H1 (cell line): ENCODE measurements around the gene CPED1. TPM values are rescaled to one million over a fixed set of nuclear protein-coding genes. Genes with fewer than 3 reads are reported as not detected.

Experiments used
- CTCF ChIA-PET: fragments of 300-600 bp; sonication (Branson Sonifier 250); formaldehyde crosslinking; loops from one replicate; lab custom pipeline; 2021; ENCODE audit not compliant: partially characterized antibody; lab: Charles Lee
- POLR2A ChIA-PET: fragments of 300-600 bp; sonication (Branson Sonifier 250); formaldehyde crosslinking; loops from one replicate; lab custom pipeline; 2021; ENCODE audit warnings: inconsistent platforms; ENCODE audit not compliant: partially characterized antibody; lab: Charles Lee
- DNase-seq, 2 experiments: peaks; one replicate each; pipeline versions ENCODE4 v3.0.0 to v3.0.0-alpha.2; 2010 to 2022; ENCODE audit warnings: low spot score in 2 of 2, low read depth in 1 of 2, mixed read lengths in 1 of 2
- FAIRE-seq: peaks from 2 replicates; lab custom pipeline; 2011; peaks lifted over from hg19 to GRCh38; lab: Jason Lieb, UNC
- H2AFZ ChIP-seq: 2 replicates; pipeline ENCODE4 v1.8.1; 2012; ENCODE audit warnings: low read length, inconsistent platforms
- H2AK5ac ChIP-seq: 2 replicates; pipeline ENCODE4 v1.6.1; 2013; ENCODE audit warnings: low read depth, low read length
- H2BK120ac ChIP-seq: replicated peaks from 2 replicates; pipeline ENCODE3; 2013; ENCODE audit warnings: low read depth, low read length, inconsistent platforms
- H2BK12ac ChIP-seq: 2 replicates; pipeline ENCODE4 v1.6.1; 2013; ENCODE audit warnings: low read depth, low read length
- H2BK15ac ChIP-seq: 2 replicates; pipeline ENCODE4 v1.6.1; 2013; ENCODE audit warnings: low read length
- H2BK20ac ChIP-seq: 2 replicates; pipeline ENCODE4 v1.6.1; 2013; ENCODE audit warnings: low read length
- H2BK5ac ChIP-seq: 2 replicates; pipeline ENCODE4 v1.6.1; 2013; ENCODE audit warnings: low read depth, low read length
- H3K14ac ChIP-seq: 2 replicates; pipeline ENCODE4 v1.6.1; 2013; ENCODE audit warnings: inconsistent platforms; ENCODE audit not compliant: insufficient read length
- H3K18ac ChIP-seq: 2 replicates; pipeline ENCODE4 v1.6.1; 2013; ENCODE audit warnings: low read length; ENCODE audit errors: extremely low read depth
- H3K23ac ChIP-seq: 2 replicates; pipeline ENCODE4 v1.6.1; 2013; ENCODE audit warnings: inconsistent platforms; ENCODE audit not compliant: insufficient read length
- H3K23me2 ChIP-seq: 2 replicates; pipeline ENCODE4 v1.6.1; 2013; ENCODE audit warnings: low read depth, low read length
- H3K27ac ChIP-seq: 2 replicates; pipeline ENCODE4 v1.6.1; 2011; ENCODE audit warnings: low read depth, low read length, inconsistent platforms
- H3K27me3 ChIP-seq, 4 experiments: replicated peaks in 1 of 4; 1 replicate in 1 of 4; 2 replicates in 3 of 4; pipeline versions ENCODE4 v1.6.1 to v1.8.1; 2011 to 2013; ENCODE audit warnings: low read length in 3 of 4, mild to moderate bottlenecking in 3 of 4, inconsistent platforms in 2 of 4, mixed read lengths in 2 of 4, moderate library complexity in 1 of 4; ENCODE audit not compliant: control insufficient read depth in 3 of 4, insufficient read depth in 3 of 4; ENCODE audit errors: extremely low read depth in 1 of 4
- H3K36me3 ChIP-seq, 4 experiments: 2 replicates each; pipeline versions ENCODE4 v1.6.1 to v1.8.1; 2011 to 2013; ENCODE audit warnings: mild to moderate bottlenecking in 4 of 4, low read length in 3 of 4, moderate library complexity in 2 of 4, control low read depth in 1 of 4, inconsistent platforms in 1 of 4; ENCODE audit not compliant: insufficient read depth in 4 of 4, control insufficient read depth in 2 of 4
- H3K4ac ChIP-seq: replicated peaks from 2 replicates; pipeline ENCODE3; 2013; ENCODE audit warnings: low read length, low read depth, mixed read lengths, inconsistent platforms; ENCODE audit not compliant: insufficient read length
- H3K4me1 ChIP-seq, 4 experiments: replicated peaks in 1 of 4; 1 replicate in 1 of 4; 2 replicates in 3 of 4; pipeline versions ENCODE4 v1.6.1 to v1.8.1; 2011 to 2013; ENCODE audit warnings: low read length in 3 of 4, inconsistent platforms in 2 of 4, mixed read lengths in 1 of 4; ENCODE audit not compliant: insufficient read depth in 4 of 4, control insufficient read depth in 3 of 4
- H3K4me2 ChIP-seq, 2 experiments: 2 replicates each; pipeline versions ENCODE4 v1.6.1 to v1.8.1; 2011 to 2013; ENCODE audit warnings: low read depth in 2 of 2, low read length in 2 of 2, control low read depth in 1 of 2, inconsistent platforms in 1 of 2, mild to moderate bottlenecking in 1 of 2; ENCODE audit not compliant: insufficient read depth in 1 of 2
- H3K4me3 ChIP-seq, 4 experiments: fragments of 200-600, 300-600 bp in 1 of 4; sonication (generic), shearing (Covaris generic), sonication (Bioruptor Twin) in 1 of 4; 2 replicates each; pipeline versions ENCODE4 v1.5.1 to v1.8.1; 2011 to 2016; ENCODE audit warnings: low read length in 4 of 4, low read depth in 3 of 4, control low read depth in 2 of 4, inconsistent platforms in 2 of 4, mild to moderate bottlenecking in 2 of 4, mixed read lengths in 1 of 4, moderate library complexity in 1 of 4; ENCODE audit not compliant: insufficient read depth in 2 of 4; ENCODE audit errors: extremely low read depth in 1 of 4
- H3K56ac ChIP-seq: replicated peaks from 2 replicates; pipeline ENCODE3; 2013; ENCODE audit warnings: low read depth, mild to moderate bottlenecking, mixed read lengths, low read length, inconsistent platforms; ENCODE audit not compliant: insufficient read length
- H3K79me1 ChIP-seq: 2 replicates; pipeline ENCODE4 v1.6.1; 2013; ENCODE audit warnings: low read depth, low read length, control low read depth
- H3K79me2 ChIP-seq, 2 experiments: 2 replicates each; pipeline versions ENCODE4 v1.6.1 to v1.8.1; 2012 to 2013; ENCODE audit warnings: low read length in 2 of 2, mild to moderate bottlenecking in 2 of 2, inconsistent platforms in 1 of 2; ENCODE audit not compliant: insufficient read depth in 2 of 2, control insufficient read depth in 1 of 2
- H3K9ac ChIP-seq, 4 experiments: replicated peaks in 1 of 4; 1 replicate in 1 of 4; 2 replicates in 3 of 4; pipeline versions ENCODE4 v1.6.1 to v1.8.1; 2011 to 2013; ENCODE audit warnings: low read depth in 3 of 4, low read length in 3 of 4, control low read depth in 2 of 4, mild to moderate bottlenecking in 2 of 4, moderate library complexity in 2 of 4, inconsistent platforms in 1 of 4; ENCODE audit errors: extremely low read depth in 1 of 4
- H3K9me3 ChIP-seq, 2 experiments: 2 replicates each; pipeline versions ENCODE4 v1.6.1 to v1.8.1; 2012 to 2013; ENCODE audit warnings: mild to moderate bottlenecking in 2 of 2, moderate library complexity in 2 of 2, control low read depth in 1 of 2, inconsistent platforms in 1 of 2, low read depth in 1 of 2, low read length in 1 of 2, mixed read lengths in 1 of 2; ENCODE audit not compliant: insufficient read depth in 2 of 2
- H4K20me1 ChIP-seq, 2 experiments: replicated peaks in 1 of 2; 2 replicates each; pipeline versions ENCODE3 to v1.8.1; 2011 to 2013; ENCODE audit warnings: inconsistent platforms in 2 of 2, low read length in 2 of 2, mild to moderate bottlenecking in 1 of 2; ENCODE audit not compliant: insufficient read depth in 2 of 2, control insufficient read depth in 1 of 2
- H4K5ac ChIP-seq: 2 replicates; pipeline ENCODE4 v1.6.1; 2013; ENCODE audit warnings: low read length, low read depth, mixed read lengths, inconsistent platforms; ENCODE audit not compliant: insufficient read length
- H4K8ac ChIP-seq: 2 replicates; pipeline ENCODE4 v1.8.0; 2013; ENCODE audit warnings: mild to moderate bottlenecking, moderate library complexity, low read length, inconsistent platforms; ENCODE audit not compliant: insufficient read depth; ENCODE audit errors: extremely low read depth
- H4K91ac ChIP-seq: replicated peaks from 2 replicates; pipeline ENCODE3; 2013; ENCODE audit warnings: low read length, mixed read lengths, inconsistent platforms; ENCODE audit not compliant: insufficient read length
- CREB1 ChIP-seq: IDR thresholded peaks from 2 replicates; pipeline ENCODE4 v1.6.1; 2012; ENCODE audit warnings: inconsistent platforms
- KDM4A ChIP-seq: IDR thresholded peaks from one replicate; pipeline ENCODE4 v1.7.1; 2012; ENCODE audit warnings: low read depth, mild to moderate bottlenecking, moderate library complexity, low read length, inconsistent platforms; ENCODE audit not compliant: severe bottlenecking
- NRF1 ChIP-seq: IDR thresholded peaks from 2 replicates; pipeline ENCODE4 v1.6.1; 2011; ENCODE audit warnings: mild to moderate bottlenecking, low read depth, low read length, improper control_type of control experiment
- PHF8 ChIP-seq: fragments of 200-600 bp; sonication (generic); conservative IDR thresholded peaks from 2 replicates; pipeline ENCODE4 v1.7.1; 2012; ENCODE audit warnings: low read depth, mild to moderate bottlenecking, inconsistent platforms, low read length, moderate library complexity
- POU5F1 ChIP-seq: IDR thresholded peaks from 2 replicates; pipeline ENCODE4 v1.6.1; 2011; ENCODE audit warnings: low read depth, mild to moderate bottlenecking, low read length, moderate library complexity
- SIRT6 ChIP-seq: IDR thresholded peaks from one replicate; pipeline ENCODE4 v1.7.1; 2012; ENCODE audit warnings: low read length, inconsistent platforms
- SP1 ChIP-seq: IDR thresholded peaks from 2 replicates; pipeline ENCODE4 v1.6.1; 2011; ENCODE audit warnings: low read depth, low read length
- TCF12 ChIP-seq: IDR thresholded peaks from 2 replicates; pipeline ENCODE4 v1.6.1; 2011; ENCODE audit warnings: low read depth, mild to moderate bottlenecking, low read length
- WGBS, 2 experiments: shearing (Covaris generic) in 1 of 2; methylation state at CpG; one replicate each; pipeline versions ENCODE4 v1.1.6 to v1.1.7; 2013 to 2015; ENCODE audit warnings: low lambda C conversion rate in 2 of 2, mixed read lengths in 2 of 2, inconsistent platforms in 1 of 2, low coverage in 1 of 2, missing lambda C conversion rate in 1 of 2; ENCODE audit not compliant: insufficient replicate concordance in 2 of 2, insufficient coverage in 1 of 2, insufficient read length in 1 of 2; ENCODE audit errors: extremely low coverage in 1 of 2, missing lambda C conversion rate in 1 of 2; 5-methylcytosine and 5-hydroxymethylcytosine counted together
- polyA plus RNA-seq, 7 experiments: library from polyadenylated mRNA; depleted of rRNA in 3 of 7; stranded (reverse) in 5 of 7; unstranded in 2 of 7; fragments of >200 nt in 5 of 7; fragments of 200-250 nt in 2 of 7; gene quantifications; 1 replicate in 5 of 7; 2 replicates in 1 of 7; 4 replicates in 1 of 7; pipeline versions ENCODE4 v1.2.1 to v1.2.3, GENCODE V29; 2011 to 2013; ENCODE audit warnings: missing spikeins in 2 of 7, mixed read lengths in 2 of 7
- total RNA-seq: library from RNA; stranded (reverse); fragmentation: NEBNext Ultra II Directional; extraction: Animal tissue kit (Norgen Biotek cat#: 25700); gene quantifications from 2 replicates; pipeline ENCODE4 v1.2.1, GENCODE V29; 2021

Gene CPED1
- total and polyA plus RNA-seq, 2 of the 8 experiments (the other 6 are each of a cell fraction or from before 2014, with no cell fraction given), result 0.08 to 0.39 TPM

GRCh38 chr7:121037957-121038716 is 49.6 kb downstream of the CPED1 start:
- Histone ChIP-seq H4K8ac (no peak overlapping the region), H3K79me1 (no peaks in the 10 kb centered on the region), H4K5ac (no peak overlapping the region), H2AFZ (no peak overlapping the region), H3K27ac (no peak overlapping the region), H2BK20ac (no peak overlapping the region), H2AK5ac (no peak overlapping the region), H4K20me1 (no peaks in the 10 kb centered on the region), H2BK120ac (no peak overlapping the region)
- TF ChIP-seq POU5F1, result no peak
- no peak for TF ChIP-seq PHF8
- no peak for TF ChIP-seq SP1
- no peak for TF ChIP-seq NRF1
- no peak for TF ChIP-seq SIRT6
- TF ChIP-seq KDM4A, result no peak
- TF ChIP-seq TCF12, result no peak
- no peak for TF ChIP-seq CREB1
- TF ChIP-seq, all 59 proteins: peak for 0
- Histone ChIP-seq H3K9ac (no peak overlapping the region), H2BK15ac (no peak overlapping the region), H3K9me3 (no peaks in the 10 kb centered on the region), H3K27me3 (no peaks in the 10 kb centered on the region), H3K23ac (no peak overlapping the region), H2BK12ac (no peak overlapping the region), H2BK5ac (no peak overlapping the region), H3K23me2 (no peaks in the 10 kb centered on the region), H3K56ac (no peak overlapping the region), H4K91ac (no peak overlapping the region), H3K4me3 (no peak overlapping the region), H3K4me1 (no peaks in the 10 kb centered on the region), H3K4ac (no peak overlapping the region), H3K36me3 (no peaks in the 10 kb centered on the region), H3K14ac (no peak overlapping the region), H3K4me2 (no peak overlapping the region), H3K18ac (no peak overlapping the region), H3K79me2 (no peaks in the 10 kb centered on the region)
- no peak for DNase-seq
- CTCF ChIA-PET, result interaction anchor here (0.8 to 2.3 kb wide), 5 partner anchors 12 to 70 kb away, joined by 3 to 9 read pairs (median 4); no protein-coding TSS in a partner anchor
- FAIRE-seq, result no peak
- WGBS, 2 experiments, result 86% methylated on average over 4 of the region's 4 CpGs; no CpG with 5 or more reads in 1 of the 2 experiments
- POLR2A ChIA-PET, result interaction anchor here (1.0 kb wide), 1 partner anchor 11 kb away, joined by 3 read pairs; no protein-coding TSS in a partner anchor
